ENCODE data around the gene LDHAL6B. TPM values are rescaled to one million over a fixed set of nuclear protein-coding genes. Genes with fewer than 3 reads are reported as not detected.

LDHAL6B gene
- total RNA-seq, 1 experiment from 2014 or later: not detected

GRCh38 chr15:59256482-59256881, 49.8 kb downstream of the LDHAL6B start:
- CTCF ChIA-PET: interaction anchor here (1.0 to 1.7 kb wide), 5 partner anchors 9 to 73 kb away, joined by 3 to 6 read pairs (median 5); no protein-coding TSS in a partner anchor
- intact Hi-C loops (cut with micrococcal nuclease; ENCODE audit: unreplicated experiment): loop anchor here (1.0 to 5.0 kb wide), 2 partner anchors 18 to 36 kb away; no protein-coding TSS in a partner anchor
- H3K36me3 Mint-ChIP-seq (ENCODE audit: insufficient read depth, unreplicated experiment): peaks cover 87% of the 10 kb centered on the region

GRCh38 chr15:59257140-59257539, 50.5 kb downstream of the LDHAL6B start:
- H3K27ac Mint-ChIP-seq (ENCODE audit: unreplicated experiment): peak overlapping the region; percentile 98
- no peak for TF ChIP-seq CTCF (IDR thresholded peaks at IDR 0.05; ENCODE audit: unreplicated experiment)
- peaks cover 58% of the 10 kb centered on the region for H3K4me1 Mint-ChIP-seq (ENCODE audit: low read depth, unreplicated experiment)
- intact Hi-C loops (cut with micrococcal nuclease; ENCODE audit: unreplicated experiment): loop anchor here (5.0 kb wide), 1 partner anchor 35 kb away; no protein-coding TSS in a partner anchor
- BruUV-seq (replicated peaks): no TSS peak
- peak overlapping the region; percentile 42 for H3K4me3 Mint-ChIP-seq (ENCODE audit: low read depth, unreplicated experiment)
- no peak for DNase-seq
- no peaks in the 10 kb centered on the region for H3K27me3 Mint-ChIP-seq (ENCODE audit: unreplicated experiment)
- H3K36me3 Mint-ChIP-seq (ENCODE audit: insufficient read depth, unreplicated experiment): peaks cover 93% of the 10 kb centered on the region
- H3K9me3 Mint-ChIP-seq (ENCODE audit: low read depth, unreplicated experiment): no peaks in the 10 kb centered on the region
- CTCF ChIA-PET: interaction anchor here (0.7 to 1.1 kb wide), 2 partner anchors 9 to 17 kb away, joined by 3 read pairs; no protein-coding TSS in a partner anchor

More at GRCh38 chr15:59256482-59256881, 49.8 kb downstream of the LDHAL6B start:
- Mint-ChIP-seq H3K9me3 (ENCODE audit: low read depth, unreplicated experiment) (no peaks in the 10 kb centered on the region), H3K27me3 (ENCODE audit: unreplicated experiment) (no peaks in the 10 kb centered on the region), H3K4me3 (ENCODE audit: low read depth, unreplicated experiment) (peak overlapping the region; percentile 42), H3K4me1 (ENCODE audit: low read depth, unreplicated experiment) (peaks cover 60% of the 10 kb centered on the region), H3K27ac (ENCODE audit: unreplicated experiment) (peak overlapping the region; percentile 98)
- BruUV-seq (replicated peaks): no TSS peak
- TF ChIP-seq CTCF (IDR thresholded peaks at IDR 0.05; ENCODE audit: unreplicated experiment): no peak
- peak; percentile 61 for DNase-seq

Small RNAs within 50 kb of the gene (microRNA-seq; reads per million reads assigned to microRNA genes)
- 90.0 reads per million, percentile 62 among the genes with 10 or more reads in this experiment for gene MIR2116

Other genes with a start within 250 kb of the LDHAL6B start
- 55.2 and 65.8 TPM in 2 replicates for gene RNF111, start 219.2 kb upstream of the LDHAL6B start, total RNA-seq (2022)
- 72.5 and 86.4 TPM in 2 replicates for gene CCNB2, start 101.7 kb upstream of the LDHAL6B start, total RNA-seq (2022)
- 617 and 655 TPM in 2 replicates for gene MYO1E, start 166.0 kb downstream of the LDHAL6B start, total RNA-seq (2022)
- gene FAM81A, start 231.3 kb downstream of the LDHAL6B start, total RNA-seq (2022): 16.0 TPM in 2 replicates

Data from Calu3 (cell line).